Measurements from ENCODE around the gene MKS1. TPM values are rescaled to one million over a fixed set of nuclear protein-coding genes. Genes with fewer than 3 reads are reported as not detected.
A peak's percentile ranks its signal among the peaks of the same experiment; 100 is the strongest.

MKS1 gene
- total RNA-seq, 1 donor from 2014 or later = 20.5 TPM

DNA sequence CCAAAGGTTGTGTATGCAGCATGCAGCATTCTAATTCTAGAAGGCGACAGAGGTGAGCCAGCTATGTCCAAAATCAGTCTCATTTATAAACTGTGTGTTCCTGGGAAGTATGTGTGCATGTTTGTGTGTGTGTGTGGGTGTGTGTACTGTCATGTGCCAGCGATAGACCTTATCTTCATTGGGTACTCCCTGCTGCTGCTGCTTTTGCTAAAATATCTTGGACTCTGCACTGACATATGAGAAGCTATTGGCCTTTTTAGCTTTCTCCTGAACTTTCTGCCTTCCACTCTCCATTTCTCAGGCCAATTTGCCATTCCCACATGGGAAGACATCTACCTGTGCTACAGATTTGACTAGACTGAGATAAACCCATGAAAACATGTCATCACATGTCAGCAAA, 17.3 kb upstream of the MKS1 start:
- peaks cover 50% of the 10 kb centered on the region for H3K27me3 Mint-ChIP-seq (ENCODE audit: low read depth)
- peaks cover 10% of the 10 kb centered on the region for H3K4me1 Mint-ChIP-seq (ENCODE audit: low read depth)
- no peak overlapping the region for H3K27ac Mint-ChIP-seq
- intact Hi-C loops (cut with micrococcal nuclease) = no loop called here
- H3K9me3 Mint-ChIP-seq = no peaks in the 10 kb centered on the region
- DNase-seq (ENCODE audit: low spot score) = no peak
- no peak overlapping the region for H3K4me3 Mint-ChIP-seq (ENCODE audit: low read depth)
- H3K36me3 Mint-ChIP-seq (ENCODE audit: low read depth) = no peaks in the 10 kb centered on the region

DNA sequence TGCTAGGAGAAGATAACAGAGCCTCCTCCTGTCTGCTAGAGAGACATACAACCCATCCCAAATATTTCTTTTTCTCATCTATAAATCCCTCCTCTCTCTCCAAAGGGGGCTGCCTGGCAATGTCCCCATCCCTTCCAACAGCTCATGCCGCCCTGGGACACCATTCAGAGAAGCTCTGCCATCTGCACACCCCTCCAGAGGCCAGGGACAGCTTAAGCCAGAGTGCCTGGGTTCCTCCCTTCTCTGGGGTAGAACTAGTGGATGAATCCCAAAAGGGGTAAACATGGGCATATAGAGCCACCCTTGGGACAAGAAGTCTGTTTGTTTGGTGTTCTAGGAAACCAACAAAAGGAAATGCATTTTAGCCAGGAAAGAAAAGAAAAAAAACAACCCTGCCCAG, 16.8 kb upstream of the MKS1 start:
- Mint-ChIP-seq H3K4me3 (ENCODE audit: low read depth) (no peak overlapping the region), H3K9me3 (no peaks in the 10 kb centered on the region), H3K27me3 (ENCODE audit: low read depth) (peaks cover 50% of the 10 kb centered on the region)

DNA sequence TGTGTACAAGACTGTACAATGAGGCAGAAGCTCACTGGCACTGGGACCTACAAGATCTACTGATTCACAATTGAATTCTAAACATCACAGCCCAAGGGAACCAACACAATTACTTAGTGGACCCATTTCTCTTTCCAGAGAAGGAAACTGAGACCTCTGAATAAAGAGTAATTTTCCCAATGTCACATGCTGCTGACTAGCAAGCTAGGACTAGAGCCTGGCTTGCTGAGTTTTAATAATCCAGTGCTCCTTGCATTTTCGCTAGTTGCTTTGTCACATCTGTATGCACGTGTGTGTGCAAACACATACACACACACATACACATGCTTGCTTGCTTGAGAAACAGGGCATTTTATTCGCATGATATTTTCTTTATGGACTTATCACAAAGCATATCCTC, 15.5 kb upstream of the MKS1 start:
- no peak overlapping the region for H3K27ac Mint-ChIP-seq
- DNase-seq (ENCODE audit: low spot score) = no peak
- H3K27me3 Mint-ChIP-seq (ENCODE audit: low read depth) = peaks cover 42% of the 10 kb centered on the region
- H3K4me3 Mint-ChIP-seq (ENCODE audit: low read depth) = no peak overlapping the region
- H3K36me3 Mint-ChIP-seq (ENCODE audit: low read depth) = no peaks in the 10 kb centered on the region
- intact Hi-C loops (cut with micrococcal nuclease) = no loop called here
- H3K9me3 Mint-ChIP-seq = no peaks in the 10 kb centered on the region
- H3K4me1 Mint-ChIP-seq (ENCODE audit: low read depth) = peaks cover 10% of the 10 kb centered on the region

More for the DNA sequence above, 16.8 kb upstream of the MKS1 start:
- Mint-ChIP-seq H3K36me3 (ENCODE audit: low read depth) (no peaks in the 10 kb centered on the region), H3K27ac (no peak overlapping the region), H3K4me1 (ENCODE audit: low read depth) (peaks cover 10% of the 10 kb centered on the region)
- intact Hi-C loops (cut with micrococcal nuclease) = no loop called here
- no peak for DNase-seq (ENCODE audit: low spot score)

DNA sequence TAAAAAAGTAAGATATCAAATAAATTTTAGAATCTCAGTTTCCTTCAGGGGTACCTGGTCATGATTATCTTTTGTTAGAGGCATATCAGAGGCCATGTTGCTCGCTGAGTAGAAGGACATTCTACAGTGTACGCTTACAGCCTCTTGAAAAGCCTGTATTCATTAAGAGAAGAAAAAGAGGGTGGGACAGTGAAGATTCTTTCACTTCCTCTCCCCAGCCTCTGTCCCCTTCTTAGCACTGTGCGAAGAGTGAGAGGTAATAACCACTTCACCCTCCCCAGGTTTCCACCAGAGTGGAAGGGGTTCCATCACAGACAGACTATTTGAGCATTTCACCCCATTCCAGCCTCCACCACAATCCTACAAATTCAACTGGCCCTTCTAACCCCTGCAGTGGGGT, 14.5 kb upstream of the MKS1 start:
- Mint-ChIP-seq H3K36me3 (ENCODE audit: low read depth) (no peaks in the 10 kb centered on the region), H3K9me3 (no peaks in the 10 kb centered on the region), H3K27ac (no peak overlapping the region), H3K27me3 (ENCODE audit: low read depth) (peaks cover 42% of the 10 kb centered on the region), H3K4me1 (ENCODE audit: low read depth) (peaks cover 10% of the 10 kb centered on the region), H3K4me3 (ENCODE audit: low read depth) (no peak overlapping the region)
- intact Hi-C loops (cut with micrococcal nuclease) = no loop called here
- no peak for DNase-seq (ENCODE audit: low spot score)

DNA sequence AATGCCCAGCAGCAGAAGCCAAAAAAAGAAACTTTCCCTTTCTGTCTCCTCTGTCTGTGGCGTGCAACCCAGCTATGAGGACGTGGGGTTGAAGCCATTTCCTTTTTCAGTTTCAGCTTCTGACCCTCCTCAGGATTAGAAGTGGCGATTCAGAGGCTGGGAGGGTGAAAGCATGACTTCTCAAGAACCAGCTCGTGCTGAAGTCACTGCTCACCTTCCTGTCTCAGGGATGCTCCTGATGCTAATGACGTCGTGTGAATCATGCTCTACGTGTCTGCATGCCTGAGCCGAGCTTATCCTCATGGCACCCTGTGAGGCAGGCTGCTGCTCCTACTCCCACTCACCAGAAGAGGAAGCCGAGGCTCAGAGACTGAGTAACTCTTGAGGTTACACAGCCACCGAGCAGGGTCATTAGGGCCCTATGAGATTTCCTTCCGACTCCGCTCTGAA, 13.7 kb upstream of the MKS1 start:
- no peak for DNase-seq (ENCODE audit: low spot score)
- no peaks in the 10 kb centered on the region for H3K36me3 Mint-ChIP-seq (ENCODE audit: low read depth)
- peaks cover 46% of the 10 kb centered on the region for H3K27me3 Mint-ChIP-seq (ENCODE audit: low read depth)
- H3K27ac Mint-ChIP-seq = no peak overlapping the region
- no peaks in the 10 kb centered on the region for H3K9me3 Mint-ChIP-seq
- H3K4me3 Mint-ChIP-seq (ENCODE audit: low read depth) = no peak overlapping the region
- intact Hi-C loops (cut with micrococcal nuclease) = no loop called here
- peaks cover 10% of the 10 kb centered on the region for H3K4me1 Mint-ChIP-seq (ENCODE audit: low read depth)

DNA sequence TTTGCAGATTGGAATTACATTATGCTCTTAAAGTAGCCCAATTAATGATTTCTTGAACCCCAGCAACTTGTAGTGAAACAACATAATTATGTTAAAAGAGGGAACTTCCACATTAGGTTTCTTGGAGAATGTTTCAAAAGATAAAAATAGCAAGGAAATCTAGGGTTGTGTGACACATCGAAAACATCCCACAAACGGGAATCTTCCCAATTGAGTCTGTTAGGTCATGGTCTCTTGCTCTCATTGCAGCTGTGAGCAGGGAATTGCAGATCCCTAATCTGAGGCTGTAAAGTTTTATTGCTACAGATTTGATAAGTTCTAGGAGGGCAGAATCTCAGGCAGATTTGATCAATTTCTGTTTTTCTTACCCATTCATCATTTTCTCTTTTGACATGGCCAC, 12.6 kb upstream of the MKS1 start:
- Mint-ChIP-seq H3K27ac (no peak overlapping the region), H3K4me3 (ENCODE audit: low read depth) (no peak overlapping the region)

DNA sequence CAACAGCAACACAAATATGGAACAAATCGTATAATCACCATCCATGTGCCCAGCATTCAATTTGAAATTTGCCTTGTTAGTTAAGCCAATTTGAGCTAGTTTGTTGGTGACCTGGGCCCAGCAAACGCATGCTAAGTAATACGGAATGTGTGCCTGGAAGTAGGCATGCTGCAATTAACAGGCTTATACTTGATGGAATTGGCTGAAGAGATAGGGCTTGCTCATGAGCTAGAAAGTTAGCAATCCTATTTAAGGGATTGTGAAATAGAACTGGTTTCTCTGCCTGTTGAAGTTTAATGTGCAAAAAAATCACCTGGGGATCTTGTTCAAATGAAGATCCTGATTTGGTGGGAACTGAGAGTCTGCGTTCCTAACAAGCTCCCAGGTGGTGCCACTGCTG, 10.8 kb upstream of the MKS1 start:
- Mint-ChIP-seq H3K4me1 (ENCODE audit: low read depth) (peaks cover 10% of the 10 kb centered on the region), H3K36me3 (ENCODE audit: low read depth) (no peaks in the 10 kb centered on the region), H3K27me3 (ENCODE audit: low read depth) (peaks cover 30% of the 10 kb centered on the region), H3K27ac (no peak overlapping the region), H3K4me3 (ENCODE audit: low read depth) (no peak overlapping the region), H3K9me3 (no peaks in the 10 kb centered on the region)
- intact Hi-C loops (cut with micrococcal nuclease) = no loop called here
- DNase-seq (ENCODE audit: low spot score) = no peak

More for the DNA sequence above, 12.6 kb upstream of the MKS1 start:
- Mint-ChIP-seq H3K27me3 (ENCODE audit: low read depth) (peaks cover 44% of the 10 kb centered on the region), H3K4me1 (ENCODE audit: low read depth) (peaks cover 10% of the 10 kb centered on the region), H3K36me3 (ENCODE audit: low read depth) (no peaks in the 10 kb centered on the region), H3K9me3 (no peaks in the 10 kb centered on the region)
- intact Hi-C loops (cut with micrococcal nuclease) = no loop called here
- DNase-seq (ENCODE audit: low spot score) = no peak

DNA sequence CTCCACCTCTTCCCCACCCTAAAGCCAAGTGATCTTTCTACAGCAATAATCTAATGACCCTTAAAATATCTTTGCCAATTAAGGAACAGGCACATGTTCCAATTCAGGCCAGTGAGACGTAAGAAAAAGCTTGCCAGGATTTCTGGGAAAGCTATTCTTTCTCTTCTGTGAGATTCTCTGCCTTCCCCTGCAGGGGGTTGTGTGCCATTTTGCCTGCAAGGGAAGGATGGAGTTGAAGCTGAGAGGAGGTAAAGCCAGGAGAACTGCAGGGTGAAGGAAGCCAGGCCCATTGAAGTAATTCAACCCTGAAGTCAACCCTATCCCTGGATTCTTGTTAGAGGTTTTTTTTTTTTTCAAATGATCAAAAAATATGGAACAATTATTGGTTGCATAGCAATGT, 10.3 kb upstream of the MKS1 start:
- no peaks in the 10 kb centered on the region for H3K36me3 Mint-ChIP-seq (ENCODE audit: low read depth)
- intact Hi-C loops (cut with micrococcal nuclease) = no loop called here
- peaks cover 12% of the 10 kb centered on the region for H3K4me1 Mint-ChIP-seq (ENCODE audit: low read depth)
- H3K4me3 Mint-ChIP-seq (ENCODE audit: low read depth) = no peak overlapping the region
- peaks cover 25% of the 10 kb centered on the region for H3K27me3 Mint-ChIP-seq (ENCODE audit: low read depth)
- DNase-seq (ENCODE audit: low spot score) = no peak
- no peak overlapping the region for H3K27ac Mint-ChIP-seq
- no peaks in the 10 kb centered on the region for H3K9me3 Mint-ChIP-seq

DNA sequence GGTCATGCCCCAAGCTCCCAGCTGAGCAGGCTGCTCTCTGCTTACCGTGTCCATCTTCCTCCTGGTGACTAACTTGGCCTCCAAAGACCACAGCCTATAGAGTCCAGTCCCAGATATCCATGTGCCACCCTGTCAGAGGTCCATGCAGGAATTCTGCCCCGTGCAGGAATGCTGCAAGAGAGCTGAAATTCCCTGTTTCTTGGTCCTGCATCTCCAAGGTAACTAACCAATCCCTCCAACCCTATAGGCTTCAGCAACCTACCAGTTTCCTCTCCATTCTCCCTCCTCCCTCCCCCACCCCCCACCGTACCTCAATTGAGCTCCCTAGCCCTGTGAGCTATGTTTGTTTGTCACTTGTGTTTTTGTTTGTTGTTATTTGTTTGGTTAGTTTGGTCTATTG, 9.6 kb upstream of the MKS1 start:
- intact Hi-C loops (cut with micrococcal nuclease) = no loop called here
- H3K27me3 Mint-ChIP-seq (ENCODE audit: low read depth) = peaks cover 21% of the 10 kb centered on the region
- H3K4me3 Mint-ChIP-seq (ENCODE audit: low read depth) = no peak overlapping the region
- no peak overlapping the region for H3K27ac Mint-ChIP-seq
- H3K4me1 Mint-ChIP-seq (ENCODE audit: low read depth) = peaks cover 16% of the 10 kb centered on the region
- no peaks in the 10 kb centered on the region for H3K36me3 Mint-ChIP-seq (ENCODE audit: low read depth)
- no peaks in the 10 kb centered on the region for H3K9me3 Mint-ChIP-seq
- DNase-seq (ENCODE audit: low spot score) = no peak

DNA sequence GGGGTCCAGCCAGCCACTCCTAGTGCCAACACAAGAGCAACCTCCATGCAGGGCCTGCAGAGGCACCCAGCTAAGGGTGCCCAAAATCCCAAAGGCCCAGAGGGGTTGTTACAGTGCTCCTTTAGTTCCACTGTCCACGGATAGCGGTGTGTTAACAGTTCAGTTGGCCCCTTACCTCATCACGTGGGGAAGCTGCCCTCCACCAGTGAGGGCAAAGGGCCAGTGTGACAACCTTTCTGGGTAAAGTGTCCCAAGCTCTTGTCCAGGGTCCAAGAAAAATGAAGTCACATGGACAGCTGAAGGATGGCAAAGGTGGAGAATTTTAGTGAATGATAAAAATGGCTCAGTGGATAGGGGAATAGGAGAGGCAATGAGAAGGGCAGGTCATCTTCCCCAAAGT, 8.7 kb upstream of the MKS1 start:
- no peak for DNase-seq (ENCODE audit: low spot score)
- Mint-ChIP-seq H3K36me3 (ENCODE audit: low read depth) (no peaks in the 10 kb centered on the region), H3K4me3 (ENCODE audit: low read depth) (no peak overlapping the region), H3K4me1 (ENCODE audit: low read depth) (peaks cover 15% of the 10 kb centered on the region), H3K9me3 (no peaks in the 10 kb centered on the region), H3K27ac (no peak overlapping the region), H3K27me3 (ENCODE audit: low read depth) (peaks cover 25% of the 10 kb centered on the region)
- intact Hi-C loops (cut with micrococcal nuclease) = no loop called here

DNA sequence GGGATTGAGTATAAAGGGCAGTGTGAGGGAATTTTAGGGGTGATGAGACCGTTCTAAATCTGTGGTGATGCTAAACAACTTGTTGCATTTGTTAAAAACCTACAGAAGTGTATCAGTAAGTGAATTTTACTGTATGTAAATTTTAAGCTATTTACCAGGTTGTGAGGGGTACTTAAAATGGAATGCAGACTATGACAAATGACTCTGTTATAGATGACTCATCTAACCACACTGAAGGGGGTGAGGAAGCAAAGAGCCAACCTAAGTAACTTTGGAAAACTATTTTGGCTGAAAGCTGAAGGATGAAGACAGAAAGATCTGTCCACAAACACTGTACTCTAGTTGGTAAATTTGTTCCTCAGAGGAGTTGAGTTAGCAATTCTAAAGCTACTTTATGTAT, 5.3 kb upstream of the MKS1 start:
- Mint-ChIP-seq H3K4me1 (ENCODE audit: low read depth) (peaks cover 10% of the 10 kb centered on the region), H3K4me3 (ENCODE audit: low read depth) (no peak overlapping the region), H3K27me3 (ENCODE audit: low read depth) (peaks cover 20% of the 10 kb centered on the region), H3K36me3 (ENCODE audit: low read depth) (no peaks in the 10 kb centered on the region), H3K27ac (no peak overlapping the region), H3K9me3 (no peaks in the 10 kb centered on the region)
- DNase-seq (ENCODE audit: low spot score) = no peak
- intact Hi-C loops (cut with micrococcal nuclease) = no loop called here

DNA sequence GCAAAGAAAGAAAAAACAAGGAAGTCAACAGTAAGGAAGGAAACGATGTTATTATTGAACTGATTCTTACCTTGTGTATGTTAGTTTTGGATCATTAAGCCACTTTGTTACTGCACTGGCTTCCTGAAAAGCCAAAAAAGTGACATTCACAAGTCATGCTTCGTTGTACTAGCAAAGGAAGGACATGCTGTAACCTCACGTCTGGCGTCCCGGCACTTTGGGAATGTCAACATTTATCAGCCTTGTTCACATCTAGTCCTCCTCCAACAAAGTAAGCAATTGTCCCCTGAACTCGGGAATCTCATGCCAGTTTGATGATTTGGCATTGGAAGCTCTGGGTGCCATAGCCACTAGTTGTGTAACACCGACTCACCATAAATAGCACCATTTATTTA, 731 bp upstream of the MKS1 start:
- Mint-ChIP-seq H3K27ac (peak overlapping the region; percentile 93), H3K27me3 (ENCODE audit: low read depth) (peaks cover 8% of the 10 kb centered on the region), H3K4me1 (ENCODE audit: low read depth) (peaks cover 32% of the 10 kb centered on the region), H3K9me3 (no peaks in the 10 kb centered on the region), H3K36me3 (ENCODE audit: low read depth) (peaks cover 2% of the 10 kb centered on the region), H3K4me3 (ENCODE audit: low read depth) (peak overlapping the region; percentile 96)
- DNase-seq (ENCODE audit: low spot score) = no peak
- intact Hi-C loops (cut with micrococcal nuclease) = no loop called here

DNA sequence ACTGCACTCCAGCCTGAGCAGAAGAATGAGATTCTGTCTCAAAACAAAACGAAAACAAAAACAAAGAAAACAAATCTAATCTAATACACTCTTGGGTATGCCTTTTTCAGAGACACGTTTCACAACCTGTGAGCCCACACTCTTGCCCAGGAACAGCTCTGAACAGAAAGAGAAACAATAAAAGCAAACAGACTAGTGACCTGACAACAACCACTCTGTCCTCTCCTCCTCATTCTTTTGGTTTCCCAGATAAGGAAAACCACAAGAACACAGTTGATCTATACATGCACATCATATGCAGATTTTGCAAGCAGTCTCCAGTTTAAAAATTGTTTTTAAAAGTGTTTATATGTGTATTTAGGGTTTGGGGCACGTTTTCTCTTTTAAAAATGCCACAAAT, 1.3 kb downstream of the MKS1 start:
- Mint-ChIP-seq H3K4me1 (ENCODE audit: low read depth) (peaks cover 26% of the 10 kb centered on the region), H3K4me3 (ENCODE audit: low read depth) (peak overlapping the region; percentile 35), H3K36me3 (ENCODE audit: low read depth) (peaks cover 2% of the 10 kb centered on the region), H3K27me3 (ENCODE audit: low read depth) (peaks cover 5% of the 10 kb centered on the region), H3K9me3 (no peaks in the 10 kb centered on the region), H3K27ac (peak overlapping the region; percentile 12)
- intact Hi-C loops (cut with micrococcal nuclease) = no loop called here
- DNase-seq (ENCODE audit: low spot score) = no peak

DNA sequence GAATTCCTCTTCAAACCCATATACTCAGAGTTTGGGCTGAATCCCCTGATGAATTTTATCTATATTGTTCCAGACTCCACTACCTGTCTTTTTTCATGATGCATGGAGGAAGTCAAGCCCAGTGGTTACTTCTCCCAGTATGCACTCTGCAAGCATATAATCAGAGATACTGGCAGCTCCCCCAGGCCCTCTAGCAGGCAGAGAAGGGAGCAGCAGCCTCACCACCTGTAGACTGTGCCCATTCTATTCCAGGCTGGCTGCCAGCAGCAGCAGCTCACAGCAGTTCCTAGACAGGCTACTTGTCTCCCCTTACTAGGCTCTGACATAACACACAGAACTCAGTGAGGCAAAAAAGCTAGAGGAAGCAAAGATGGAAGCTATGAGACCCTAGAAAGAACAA, 3.4 kb downstream of the MKS1 start:
- Mint-ChIP-seq H3K9me3 (no peaks in the 10 kb centered on the region), H3K4me1 (ENCODE audit: low read depth) (peaks cover 26% of the 10 kb centered on the region), H3K27ac (no peak overlapping the region), H3K36me3 (ENCODE audit: low read depth) (peaks cover 7% of the 10 kb centered on the region), H3K4me3 (ENCODE audit: low read depth) (no peak overlapping the region), H3K27me3 (ENCODE audit: low read depth) (no peaks in the 10 kb centered on the region)
- intact Hi-C loops (cut with micrococcal nuclease) = no loop called here
- DNase-seq (ENCODE audit: low spot score) = no peak

Data from activated T-helper 2 cell treated with anti-CD3 and anti-CD28 coated beads, Interferon-gamma antibody, Interleukin-2, Interleukin-4, amounts not matched to agents 10 μg/mL and 5 μg/mL and 100 μg/mL, durations not matched to agents 14 hours and 24 hours and 36 hours (primary cell).